Thoracic aorta (tissue), 2 donors: ENCODE results near the gene KCNJ15. TPM values are rescaled to one million over a fixed set of nuclear protein-coding genes. Genes with fewer than 3 reads are reported as not detected.

Source experiments
- ATAC-seq: fragments of 150-250 bp; one replicate; pipeline ENCODE4 v1.8.0; 2017; ENCODE audit warnings: low read depth; ENCODE audit not compliant: insufficient number of reproducible peaks, low FRiP score
- DNase-seq: peaks from one replicate; pipeline ENCODE4 v3.0.0-alpha.2; 2020; ENCODE audit warnings: low spot score
- H3K27ac ChIP-seq, 2 donors: fragments of 200-600 bp; sonication (generic); 1 replicate in 1 of 2; 2 replicates in 1 of 2; pipeline ENCODE4 v1.5.1; 2016; ENCODE audit warnings: mild to moderate bottlenecking in 2 of 2, moderate library complexity in 2 of 2
- H3K27me3 ChIP-seq: fragments of 200-600 bp; sonication (generic); replicated peaks from 2 replicates; pipeline ENCODE4 v1.6.0; 2016; ENCODE audit warnings: mild to moderate bottlenecking; ENCODE audit not compliant: insufficient read depth
- H3K36me3 ChIP-seq: fragments of 200-600 bp; sonication (generic); one replicate; pipeline ENCODE4 v1.5.1; 2016
- H3K4me1 ChIP-seq, 2 donors: fragments of 200-600 bp; sonication (generic); 1 replicate in 1 of 2; 2 replicates in 1 of 2; pipeline versions ENCODE4 v1.5.1 to v1.6.0; 2016; ENCODE audit warnings: low read depth in 2 of 2, mild to moderate bottlenecking in 1 of 2; ENCODE audit not compliant: control insufficient read depth in 1 of 2
- H3K4me3 ChIP-seq: fragments of 200-600 bp; sonication (generic); 2 replicates; pipeline ENCODE4 v1.5.1; 2016; ENCODE audit warnings: mild to moderate bottlenecking
- H3K9me3 ChIP-seq: fragments of 200-600 bp; sonication (generic); 2 replicates; pipeline ENCODE4 v1.5.1; 2016
- total RNA-seq, 2 donors: library from RNA; depleted of rRNA; stranded (reverse); fragments of >200 nt; gene quantifications; one replicate each; pipeline versions ENCODE4 v1.1.0 to v1.2.3, GENCODE V29; 2016
- TF ChIP-seq, protein P1 (sequence below): fragments of 200-600 bp; sonication (generic); IDR thresholded peaks from one replicate; pipeline ENCODE4 v1.5.1; 2019; ENCODE audit warnings: antibody characterized with exemption

The KCNJ15 gene
- total RNA-seq, 2 donors from 2014 or later: 0.41 to 1.8 TPM

DNA sequence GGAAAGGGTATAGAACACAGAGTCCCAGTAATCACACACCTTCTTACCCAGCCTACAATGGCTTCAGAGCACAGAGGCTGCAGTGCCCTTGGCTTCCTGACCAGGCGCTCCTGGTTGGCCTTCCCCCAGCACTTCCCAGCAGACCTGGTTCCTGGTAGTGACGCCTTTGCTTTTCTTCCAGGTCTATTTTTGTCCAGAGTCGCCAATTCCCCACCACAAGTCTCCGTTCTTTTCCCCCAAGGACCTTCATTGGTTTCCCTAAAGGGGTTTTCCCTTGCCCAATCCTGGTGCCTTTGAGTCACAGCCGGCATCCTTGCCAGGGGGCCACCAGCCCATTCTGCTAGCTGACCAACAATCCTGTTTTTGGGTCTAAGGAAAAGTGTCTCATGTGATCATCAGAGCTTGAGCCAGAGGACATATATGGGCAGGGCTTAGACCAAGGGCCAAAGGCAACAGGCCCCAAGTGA lies 84.8 kb downstream of the KCNJ15 start:
- Histone ChIP-seq H3K36me3 (no peaks in the 10 kb centered on the region), H3K9me3 (no peaks in the 10 kb centered on the region), H3K4me3 (no peak overlapping the region), H3K4me1 (peaks cover 22 to 61% of the 10 kb centered on the region in 2 donors), H3K27me3 (no peaks in the 10 kb centered on the region), H3K27ac (peak overlapping the region; percentile 94 to 95)
- ATAC-seq (peak; percentile 92), DNase-seq (peak; percentile 80)
- TF ChIP-seq, protein P1, sequence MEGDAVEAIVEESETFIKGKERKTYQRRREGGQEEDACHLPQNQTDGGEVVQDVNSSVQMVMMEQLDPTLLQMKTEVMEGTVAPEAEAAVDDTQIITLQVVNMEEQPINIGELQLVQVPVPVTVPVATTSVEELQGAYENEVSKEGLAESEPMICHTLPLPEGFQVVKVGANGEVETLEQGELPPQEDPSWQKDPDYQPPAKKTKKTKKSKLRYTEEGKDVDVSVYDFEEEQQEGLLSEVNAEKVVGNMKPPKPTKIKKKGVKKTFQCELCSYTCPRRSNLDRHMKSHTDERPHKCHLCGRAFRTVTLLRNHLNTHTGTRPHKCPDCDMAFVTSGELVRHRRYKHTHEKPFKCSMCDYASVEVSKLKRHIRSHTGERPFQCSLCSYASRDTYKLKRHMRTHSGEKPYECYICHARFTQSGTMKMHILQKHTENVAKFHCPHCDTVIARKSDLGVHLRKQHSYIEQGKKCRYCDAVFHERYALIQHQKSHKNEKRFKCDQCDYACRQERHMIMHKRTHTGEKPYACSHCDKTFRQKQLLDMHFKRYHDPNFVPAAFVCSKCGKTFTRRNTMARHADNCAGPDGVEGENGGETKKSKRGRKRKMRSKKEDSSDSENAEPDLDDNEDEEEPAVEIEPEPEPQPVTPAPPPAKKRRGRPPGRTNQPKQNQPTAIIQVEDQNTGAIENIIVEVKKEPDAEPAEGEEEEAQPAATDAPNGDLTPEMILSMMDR: peak; percentile 58

DNA sequence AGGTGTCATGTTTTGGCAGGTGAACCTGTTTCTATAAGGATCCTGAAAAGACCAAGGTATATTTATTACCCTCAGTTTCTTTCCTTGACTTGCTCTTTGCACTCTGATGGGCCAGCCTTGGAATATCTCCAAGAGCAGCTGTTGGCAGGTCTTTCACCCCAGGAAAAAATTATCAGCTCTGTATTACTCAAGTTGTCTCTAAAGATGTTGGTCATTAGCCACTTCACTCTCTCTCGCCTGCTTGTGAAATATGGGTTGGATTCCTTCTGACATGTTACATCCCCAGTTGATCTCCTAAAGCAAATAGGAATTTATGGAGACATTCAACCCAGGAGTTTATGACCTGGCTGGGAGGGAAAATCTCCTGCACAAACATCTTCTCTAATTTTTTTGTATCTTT lies 85.9 kb downstream of the KCNJ15 start:
- TF ChIP-seq, protein P1: no peak
- DNase-seq (no peak), ATAC-seq (no peak)
- Histone ChIP-seq H3K4me3 (no peak overlapping the region), H3K4me1 (peaks cover 22 to 61% of the 10 kb centered on the region in 2 donors), H3K36me3 (no peaks in the 10 kb centered on the region), H3K9me3 (no peaks in the 10 kb centered on the region), H3K27ac (peak overlapping the region; percentile 94 to 95), H3K27me3 (no peaks in the 10 kb centered on the region)

DNA sequence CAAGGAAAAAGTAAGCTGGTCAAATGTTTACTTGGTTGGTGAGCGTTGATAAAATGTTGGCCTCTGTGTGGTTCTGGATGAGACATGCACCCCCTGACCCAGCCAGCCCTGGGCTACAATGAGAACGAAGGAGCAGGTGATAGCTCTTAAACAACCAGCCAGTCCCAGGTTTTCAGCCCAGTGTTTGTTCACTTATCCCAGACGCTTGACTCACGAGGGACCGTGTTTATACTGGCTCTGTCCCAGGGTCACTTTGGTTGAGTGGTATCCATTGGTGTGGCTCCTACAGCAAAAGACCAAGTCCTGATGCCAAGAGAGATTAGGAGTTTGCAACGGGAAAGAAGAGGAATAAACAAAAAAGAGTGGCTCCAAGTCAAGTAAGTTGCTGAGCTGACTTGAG lies 86.9 kb downstream of the KCNJ15 start:
- peak overlapping the region; percentile 24 for H3K4me3 ChIP-seq
- no peaks in the 10 kb centered on the region for H3K27me3 ChIP-seq
- peak; percentile 89 for DNase-seq
- peak; percentile 52 for ATAC-seq
- peak overlapping the region; percentile 94 to 95 for H3K27ac ChIP-seq
- TF ChIP-seq, protein P1: no peak
- no peaks in the 10 kb centered on the region for H3K36me3 ChIP-seq
- peaks cover 26 to 69% of the 10 kb centered on the region in 2 donors for H3K4me1 ChIP-seq
- no peaks in the 10 kb centered on the region for H3K9me3 ChIP-seq

DNA sequence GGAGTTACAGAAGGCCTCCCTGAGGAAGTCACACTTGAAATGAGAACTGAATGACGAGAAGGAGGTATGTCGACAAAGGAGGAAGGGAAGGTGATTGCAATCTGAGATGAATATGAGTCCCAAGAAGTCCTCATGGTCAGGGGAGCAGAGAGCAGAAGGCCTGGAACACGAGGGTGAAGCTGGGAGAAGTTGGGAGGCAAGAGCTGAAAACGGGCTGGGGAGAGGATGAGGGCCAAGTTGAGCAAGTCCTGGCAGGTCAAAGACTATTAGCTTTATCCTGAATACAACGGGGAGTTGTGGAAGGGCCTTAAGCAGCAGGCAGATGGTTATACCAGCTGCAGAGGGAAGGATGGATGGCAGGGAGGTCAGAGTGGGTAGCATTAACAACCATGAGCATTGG lies 89.5 kb downstream of the KCNJ15 start:
- H3K4me1 ChIP-seq: peaks cover 29 to 74% of the 10 kb centered on the region in 2 donors

DNA sequence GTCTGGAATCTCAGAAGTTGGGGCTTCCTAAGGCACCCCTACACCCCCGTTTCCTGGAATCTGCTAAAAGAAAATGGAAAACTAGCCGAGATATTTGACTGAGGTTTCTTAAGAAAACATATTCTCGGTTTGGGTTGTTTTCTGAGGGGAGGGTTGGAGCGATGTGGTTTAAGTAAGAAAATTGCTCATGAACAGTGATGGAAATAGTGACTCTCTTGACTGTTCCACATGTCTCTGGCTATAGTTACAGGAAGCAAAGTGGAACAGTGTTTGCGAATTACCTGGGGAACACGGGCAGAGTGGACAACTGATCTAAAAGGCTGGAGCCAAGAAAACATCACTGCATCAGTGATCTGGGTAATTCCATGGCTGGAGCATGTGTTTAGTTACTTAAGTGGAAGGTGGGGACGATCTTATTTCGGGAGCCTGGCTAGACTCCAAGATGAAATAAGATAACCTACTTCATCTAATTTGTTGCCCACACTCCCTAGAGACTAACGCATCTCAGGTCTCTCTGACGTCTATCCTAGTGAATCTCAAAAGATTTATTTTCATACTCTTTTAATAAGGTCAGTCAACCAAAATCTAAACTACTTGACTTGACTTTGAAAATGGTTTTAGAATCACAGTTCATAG lies 92.4 kb downstream of the KCNJ15 start:
- Histone ChIP-seq H3K27ac (peak overlapping the region; percentile 96 to 97), H3K9me3 (no peaks in the 10 kb centered on the region), H3K4me3 (no peak overlapping the region), H3K36me3 (no peaks in the 10 kb centered on the region), H3K27me3 (no peaks in the 10 kb centered on the region), H3K4me1 (peaks cover 23 to 73% of the 10 kb centered on the region in 2 donors)
- TF ChIP-seq, protein P1: no peak
- peak; percentile 52 for ATAC-seq
- DNase-seq: no peak

More for the DNA sequence above, 89.5 kb downstream of the KCNJ15 start:
- Histone ChIP-seq H3K27ac (no peak overlapping the region), H3K4me3 (no peak overlapping the region), H3K9me3 (no peaks in the 10 kb centered on the region), H3K36me3 (no peaks in the 10 kb centered on the region), H3K27me3 (no peaks in the 10 kb centered on the region)
- TF ChIP-seq, protein P1: no peak
- ATAC-seq (no peak), DNase-seq (no peak)
